GM18507 (cell line): ENCODE results near the gene DNASE1L1.
A peak's percentile ranks its signal among the peaks of the same experiment; 100 is the strongest.
"Not testable (repeated sequence)": the region's sequence is repeated elsewhere in the genome, so short reads cannot be mapped to it uniquely, and the experiment has no call there.

Source experiments
- DNase-seq: peaks from one replicate; pipeline ENCODE4 v3.0.0; 2011; ENCODE audit warnings: low read depth; ENCODE audit not compliant: insufficient read length; ENCODE audit errors: extremely low spot score
- FAIRE-seq: peaks from 2 replicates; lab custom pipeline; 2011; peaks lifted over from hg19 to GRCh38; lab: Jason Lieb, UNC

Gene DNASE1L1

GRCh38 chrX:154389812-154390747 lies 19.0 kb downstream of the DNASE1L1 start:
- not testable (repeated sequence) for DNase-seq
- FAIRE-seq, result peak; percentile 100

GRCh38 chrX:154388649-154389048 lies 20.4 kb downstream of the DNASE1L1 start:
- peak; percentile 98 for FAIRE-seq
- DNase-seq, result not testable (repeated sequence)

GRCh38 chrX:154388094-154388493 lies 21.0 kb downstream of the DNASE1L1 start:
- not testable (repeated sequence) for FAIRE-seq, DNase-seq

DNA sequence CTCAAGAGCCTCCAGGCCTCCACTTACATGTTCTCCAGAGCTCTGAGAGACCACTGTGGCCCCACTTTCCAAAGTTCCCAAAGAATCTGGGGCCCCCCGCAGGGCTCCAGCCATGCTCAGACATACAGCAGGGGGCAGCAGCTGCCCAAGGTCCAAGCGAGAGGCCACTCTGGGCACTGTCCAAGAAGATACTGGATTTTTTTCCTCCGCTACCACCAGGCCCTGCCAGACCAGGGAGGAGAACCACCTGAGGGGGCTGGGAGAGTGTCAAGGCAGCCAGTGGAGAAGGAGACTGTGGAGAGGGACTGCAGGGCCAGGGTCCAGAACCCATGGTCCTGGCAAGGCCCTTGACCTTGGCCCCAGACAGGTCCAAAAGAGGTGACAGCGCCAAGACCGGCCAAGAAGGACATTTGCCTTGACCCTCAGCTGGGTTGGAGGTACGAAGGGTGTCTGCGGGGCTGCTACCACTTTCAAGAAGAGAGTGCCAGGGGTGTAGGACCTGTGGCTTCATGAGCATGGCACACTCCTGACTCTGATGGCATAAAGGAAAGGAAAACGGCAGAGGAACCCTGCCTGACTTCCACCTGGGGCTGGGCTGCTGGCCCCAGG lies 24.7 kb downstream of the DNASE1L1 start:
- no peak for DNase-seq

GRCh38 chrX:154383359-154384283 lies 25.4 kb downstream of the DNASE1L1 start:
- DNase-seq (no peak), FAIRE-seq (no peak)

More for the DNA sequence above, 24.7 kb downstream of the DNASE1L1 start:
- no peak for FAIRE-seq

- FAIRE-seq, result no peak
Observed at GRCh38 chrX:154382483-154383069, 26.5 kb downstream of the DNASE1L1 start.

DNA sequence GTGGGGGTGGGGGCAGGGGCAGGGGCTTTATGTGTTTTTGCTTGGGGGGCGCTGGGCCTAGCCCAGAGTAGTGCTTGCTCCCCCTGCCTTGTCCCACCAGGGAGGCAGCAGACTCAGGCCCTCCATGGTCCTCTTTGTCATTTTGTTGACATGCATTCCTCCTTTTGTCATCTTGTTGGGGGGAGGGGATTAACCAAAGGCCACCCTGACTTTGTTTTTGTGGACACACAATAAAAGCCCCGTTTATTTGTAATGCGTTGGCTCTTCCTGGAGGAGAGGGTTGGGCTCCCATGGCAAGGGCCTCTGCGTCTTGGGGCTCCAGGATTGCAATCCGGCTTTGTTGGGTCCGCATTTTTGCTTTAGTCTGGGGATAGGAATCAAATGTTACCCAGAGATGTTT lies 27.8 kb downstream of the DNASE1L1 start:
- FAIRE-seq, result no peak
- no peak for DNase-seq

More at GRCh38 chrX:154382483-154383069, 26.5 kb downstream of the DNASE1L1 start:
- no peak for DNase-seq

- FAIRE-seq (no peak), DNase-seq (no peak)
Observed at GRCh38 chrX:154380787-154381186, 28.3 kb downstream of the DNASE1L1 start.

DNA sequence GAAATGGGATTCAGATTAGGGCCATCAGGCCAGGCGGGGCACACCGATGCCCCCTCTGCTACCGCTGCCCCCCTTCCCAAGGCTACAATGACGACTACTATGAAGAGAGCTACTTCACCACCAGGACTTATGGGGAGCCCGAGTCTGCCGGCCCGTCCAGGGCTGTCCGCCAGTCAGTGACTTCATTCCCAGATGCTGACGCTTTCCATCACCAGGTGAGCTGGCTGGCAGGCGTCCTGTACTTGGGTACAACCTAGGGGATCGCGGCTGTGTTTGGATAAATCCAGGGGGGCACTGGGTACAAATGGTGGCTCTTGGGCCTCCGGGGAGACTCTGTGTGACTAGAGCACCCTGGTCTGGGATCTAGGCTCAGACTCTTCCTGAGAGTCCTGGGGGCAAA lies 28.9 kb downstream of the DNASE1L1 start:
- DNase-seq (no peak), FAIRE-seq (no peak)

- no peak for DNase-seq
- no peak for FAIRE-seq
Observed at GRCh38 chrX:154379569-154379951, 29.5 kb downstream of the DNASE1L1 start.

GRCh38 chrX:154378799-154379568 lies 30.1 kb downstream of the DNASE1L1 start, which contains the start of gene EMD:
Gene EMD, plus strand, starts transcription at chrX:154379295. Its CDS starts 190 bp downstream, at chrX:154379485.
- DNase-seq, result peak; percentile 69
- peak; percentile 100 for FAIRE-seq

DNA sequence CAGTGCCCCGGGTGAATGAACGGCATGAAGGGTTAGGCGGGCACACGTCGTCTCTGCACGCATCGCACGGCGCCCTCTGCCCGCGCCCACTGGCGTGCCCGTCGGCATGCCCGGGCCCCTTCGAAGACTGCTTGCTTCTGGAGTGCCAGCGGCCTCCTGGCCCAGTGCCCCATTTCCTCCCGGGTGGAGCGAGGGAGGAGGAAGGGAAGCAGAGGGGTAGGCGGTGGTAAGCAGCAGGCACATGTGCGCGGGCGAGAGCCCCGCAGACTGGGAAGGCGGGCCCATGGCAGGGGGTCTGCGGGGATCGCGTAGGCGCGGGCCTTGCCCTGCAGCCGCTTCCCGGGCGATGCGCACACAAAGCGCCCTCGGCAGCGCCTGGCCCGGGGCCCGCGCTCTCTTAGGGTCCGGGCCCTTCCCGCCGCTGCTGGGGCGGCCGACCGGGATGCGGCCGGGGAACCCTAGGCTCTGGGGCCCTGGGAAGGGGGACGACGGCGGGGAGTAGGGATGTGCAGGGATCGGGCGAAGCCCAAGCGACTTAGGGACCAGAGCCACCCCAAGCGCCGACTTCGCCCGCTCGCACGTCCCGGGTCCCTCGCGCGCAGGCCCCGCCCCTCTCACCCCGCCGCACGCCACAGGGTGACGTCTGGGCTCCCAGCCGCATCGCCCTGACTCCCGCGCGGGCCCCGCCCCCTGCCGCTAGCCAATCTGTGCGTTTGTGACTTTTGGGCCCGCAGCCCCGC lies 30.8 kb downstream of the DNASE1L1 start:
- peak; percentile 68 for FAIRE-seq
- peak; percentile 47 for DNase-seq

DNA sequence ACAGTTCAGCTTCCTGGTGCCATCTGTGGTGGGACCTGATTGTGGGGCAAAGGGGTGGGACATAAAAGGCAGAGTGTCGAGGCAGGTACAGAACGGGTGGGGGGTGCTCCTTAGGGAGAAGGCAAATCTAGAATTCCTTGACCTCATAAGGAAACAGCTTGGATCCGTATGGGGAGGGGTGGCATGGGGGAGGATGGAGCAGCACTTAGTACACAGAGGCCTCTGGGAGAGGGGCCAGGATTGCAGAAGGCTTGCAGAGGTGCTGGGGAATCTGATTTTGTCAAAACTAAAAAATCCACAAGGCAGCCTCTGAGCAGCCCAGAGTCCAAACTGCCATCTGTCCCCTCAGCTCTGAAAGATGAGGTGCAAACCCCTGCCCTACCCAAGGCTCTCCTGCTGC lies 32.3 kb downstream of the DNASE1L1 start:
- no peak for DNase-seq
- FAIRE-seq, result no peak

GRCh38 chrX:154375156-154375504 lies 33.9 kb downstream of the DNASE1L1 start:
- no peak for FAIRE-seq
- no peak for DNase-seq

- FAIRE-seq, result peak; percentile 63
Observed at GRCh38 chrX:154374313-154375155, 34.5 kb downstream of the DNASE1L1 start, which contains the start of gene FLNA. Gene FLNA, minus strand, starts transcription at chrX:154374634. Its CDS starts 3,389 bp downstream, at chrX:154371245.

GRCh38 chrX:154373340-154374306 lies 35.4 kb downstream of the DNASE1L1 start:
- DNase-seq (no peak), FAIRE-seq (no peak)

More at GRCh38 chrX:154374313-154375155, 34.5 kb downstream of the DNASE1L1 start, which contains the start of gene FLNA:
- no peak for DNase-seq
